IMR-90 (cell line): Measurements from ENCODE around the gene ANKLE2.

Experiments
- CEBPB ChIP-seq: IDR thresholded peaks from 2 replicates; pipeline ENCODE4 v1.6.1; 2012; ENCODE audit warnings: low read depth, low read length, improper control_type of control experiment
- CHD1 ChIP-seq: IDR thresholded peaks from 2 replicates; pipeline ENCODE4 v1.6.1; 2012; ENCODE audit warnings: low read depth, low read length, improper control_type of control experiment
- CTCF ChIP-seq: conservative IDR thresholded peaks from 2 replicates; pipeline ENCODE4 v1.5.1; 2012; ENCODE audit warnings: mild to moderate bottlenecking, low read depth, low read length, improper control_type of control experiment
- ELK1 ChIP-seq: fragments of 150-350 bp; IDR thresholded peaks from 2 replicates; pipeline ENCODE4 v1.6.1; 2016; ENCODE audit warnings: low read depth, mild to moderate bottlenecking, low read length, moderate library complexity, borderline replicate concordance
- MXI1 ChIP-seq: IDR thresholded peaks from 2 replicates; pipeline ENCODE4 v1.6.1; 2012; ENCODE audit warnings: low read depth, mild to moderate bottlenecking, low read length, moderate library complexity, borderline replicate concordance
- NFE2L2 ChIP-seq: fragments of 150-350 bp; IDR thresholded peaks from 2 replicates; pipeline ENCODE4 v1.6.1; 2016; ENCODE audit warnings: low read depth, mild to moderate bottlenecking, low read length
- POLR2A ChIP-seq: IDR thresholded peaks from 2 replicates; pipeline ENCODE4 v1.6.1; 2012; ENCODE audit warnings: mild to moderate bottlenecking, low read depth, low read length
- RAD21 ChIP-seq: IDR thresholded peaks from 2 replicates; pipeline ENCODE4 v1.6.1; 2012; ENCODE audit warnings: low read length, improper control_type of control experiment
- SMC3 ChIP-seq: fragments of 150-350 bp; IDR thresholded peaks from 2 replicates; pipeline ENCODE4 v1.6.1; 2016; ENCODE audit warnings: low read depth, mild to moderate bottlenecking, antibody characterized with exemption, low read length, moderate library complexity

- TF ChIP-seq CTCF: no peak
- TF ChIP-seq SMC3: no peak
- no peak for TF ChIP-seq POLR2A
- no peak for TF ChIP-seq CEBPB
- TF ChIP-seq RAD21: no peak
- no peak for TF ChIP-seq MXI1
- no peak for TF ChIP-seq CHD1
- TF ChIP-seq NFE2L2: no peak
- no peak for TF ChIP-seq ELK1
Observed at GRCh38 chr12:132690112-132690511, 71.5 kb downstream of the ANKLE2 start.
